ENCODE measurements around the gene SCNN1G.
"Not testable (repeated sequence)": the region's sequence is repeated elsewhere in the genome, so short reads cannot be mapped to it uniquely, and the experiment has no call there.

Gene SCNN1G

GRCh38 chr16:23182679-23183542, at the start of gene SCNN1G:
SCNN1G (plus strand) TSS chr16:23182745; CDS start chr16:23186272, 3,527 bp downstream.
- no peak for DNase-seq

- DNase-seq, result no peak
Measured at GRCh38 chr16:23132775-23133463, 49.6 kb upstream of the SCNN1G start.

- DNase-seq, result peak; percentile 93
Measured at GRCh38 chr16:23134274-23134673, 48.3 kb upstream of the SCNN1G start.

GRCh38 chr16:23137256-23137655, 45.3 kb upstream of the SCNN1G start:
- DNase-seq, result no peak

- no peak for DNase-seq
Measured at GRCh38 chr16:23137818-23138217, 44.7 kb upstream of the SCNN1G start.

- DNase-seq, result no peak
Measured at GRCh38 chr16:23140107-23140506, 42.4 kb upstream of the SCNN1G start.

GRCh38 chr16:23141033-23141432, 41.5 kb upstream of the SCNN1G start:
- DNase-seq, result no peak

- no peak for DNase-seq
Measured at GRCh38 chr16:23141500-23141899, 41.0 kb upstream of the SCNN1G start.

- DNase-seq, result no peak
Measured at GRCh38 chr16:23141959-23142740, 40.4 kb upstream of the SCNN1G start.

GRCh38 chr16:23143391-23143790, 39.2 kb upstream of the SCNN1G start:
- DNase-seq, result no peak

GRCh38 chr16:23144393-23144792, 38.2 kb upstream of the SCNN1G start:
- not testable (repeated sequence) for DNase-seq

- DNase-seq, result no peak
Measured at GRCh38 chr16:23145186-23145585, 37.4 kb upstream of the SCNN1G start.

- DNase-seq, result no peak
Measured at GRCh38 chr16:23145608-23146007, 36.9 kb upstream of the SCNN1G start.

GRCh38 chr16:23146877-23147601, 35.5 kb upstream of the SCNN1G start:
- DNase-seq, result no peak

- no peak for DNase-seq
Measured at GRCh38 chr16:23147666-23148065, 34.9 kb upstream of the SCNN1G start.

- DNase-seq, result no peak
Measured at GRCh38 chr16:23148166-23148512, 34.4 kb upstream of the SCNN1G start.

- peak; percentile 73 for DNase-seq
Measured at GRCh38 chr16:23148513-23149266, 33.9 kb upstream of the SCNN1G start.

GRCh38 chr16:23149267-23149992, 33.1 kb upstream of the SCNN1G start, which contains the start of gene USP31:
USP31 (minus strand) TSS chr16:23149452; CDS start chr16:23149270, 182 bp downstream.
- DNase-seq, result peak; percentile 97

- no peak for DNase-seq
Measured at GRCh38 chr16:23149993-23150364, 32.6 kb upstream of the SCNN1G start.

GRCh38 chr16:23152386-23153178, 30.0 kb upstream of the SCNN1G start:
- DNase-seq, result no peak

All from hematopoietic multipotent progenitor cell treated with erythropoietin and hydrocortisone succinate and interleukin-3 and kit ligand, for 4 days (in vitro differentiated cells).